Left renal pelvis (tissue), 4 donors: Measurements from ENCODE around the gene ACSM6. TPM values are rescaled to one million over a fixed set of nuclear protein-coding genes. Genes with fewer than 3 reads are reported as not detected.
A peak's percentile ranks its signal among the peaks of the same experiment; 100 is the strongest.
"Not testable (repeated sequence)": the region's sequence is repeated elsewhere in the genome, so short reads cannot be mapped to it uniquely, and the experiment has no call there.

ENCODE experiments used
- DNase-seq, 4 donors: peaks; one replicate each; pipeline ENCODE4 v3.0.0-alpha.2; 2013; ENCODE audit warnings: low read depth in 4 of 4, low spot score in 3 of 4
- polyA plus RNA-seq, 4 donors: library from polyadenylated mRNA; unstranded; fragments of 120-200 nt; gene quantifications; one replicate each; pipeline ENCODE4 v1.2.1, GENCODE V29; 2013; ENCODE audit not compliant: insufficient read length in 4 of 4

Gene ACSM6
- polyA plus RNA-seq = under 1 TPM; 0.16 to 0.50 (median 0.20) TPM

- no peak for DNase-seq
Measured at GRCh38 chr10:95193944-95194343, at the start of gene ACSM6. Gene ACSM6 (plus strand): TSS chr10:95194238. CDS start chr10:95194486, 248 bp downstream.

- DNase-seq = no peak
Measured at GRCh38 chr10:95168694-95169093, 25.3 kb upstream of the ACSM6 start.

- DNase-seq = no peak
Measured at GRCh38 chr10:95169522-95169921, 24.5 kb upstream of the ACSM6 start.

- no peak for DNase-seq
Measured at GRCh38 chr10:95170790-95171189, 23.2 kb upstream of the ACSM6 start.

DNA sequence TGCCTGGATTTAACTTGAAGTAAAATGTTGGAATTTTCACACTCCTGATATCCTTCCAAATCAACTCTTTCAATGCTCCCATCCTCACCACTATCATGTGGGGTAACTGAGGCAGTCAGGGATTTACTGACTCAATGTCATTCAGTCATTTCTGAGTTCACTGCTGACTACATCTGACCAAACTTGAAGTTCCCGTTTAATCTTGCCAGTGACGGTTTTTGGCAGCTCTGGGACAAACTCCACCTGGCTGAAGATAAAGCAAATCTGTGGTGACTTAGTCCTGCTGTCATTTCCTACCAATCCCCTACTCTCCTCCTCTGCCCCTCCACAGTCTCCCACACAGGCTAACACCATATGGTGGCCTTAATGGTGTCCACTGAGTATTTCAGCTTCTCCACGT lies 22.7 kb upstream of the ACSM6 start:
- DNase-seq = no peak

DNA sequence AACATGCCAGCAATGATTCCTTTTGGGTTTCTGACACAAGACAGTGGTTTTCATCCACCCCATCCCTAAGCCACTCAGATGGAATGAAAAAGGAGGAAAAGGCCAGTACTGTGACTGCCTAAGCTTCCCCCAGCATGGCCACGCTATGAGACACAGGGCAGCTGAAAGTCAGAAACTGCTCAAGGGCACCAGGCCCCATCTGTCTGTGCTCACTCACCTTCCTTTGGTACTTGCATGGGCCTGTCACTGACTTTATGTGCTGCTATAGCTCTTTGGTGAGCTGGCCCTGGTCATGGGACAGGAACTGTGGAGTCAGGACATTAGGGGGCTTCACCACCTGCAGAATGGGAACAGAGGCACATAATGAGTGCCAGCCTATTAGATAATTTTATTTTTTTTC lies 21.2 kb upstream of the ACSM6 start:
- no peak for DNase-seq

DNA sequence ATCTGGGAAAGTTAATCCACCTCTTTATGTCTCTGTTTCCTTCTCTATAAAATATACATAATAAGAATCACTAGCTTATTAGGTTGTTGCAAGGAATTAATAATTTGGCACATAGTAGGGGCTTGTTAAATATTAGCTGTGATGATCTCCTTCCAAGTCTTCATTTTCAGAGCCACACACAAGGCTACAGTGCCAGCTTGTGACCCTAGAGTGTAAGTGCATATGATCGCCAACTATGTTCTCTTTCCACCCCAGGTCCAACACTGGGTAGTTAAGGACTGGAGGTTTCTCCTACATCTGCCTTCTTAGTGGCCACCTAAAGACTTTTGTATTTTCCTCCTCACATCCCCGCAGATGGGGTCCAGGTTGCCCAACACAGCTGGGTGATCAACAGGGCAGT lies 17.9 kb upstream of the ACSM6 start:
- no peak for DNase-seq

DNA sequence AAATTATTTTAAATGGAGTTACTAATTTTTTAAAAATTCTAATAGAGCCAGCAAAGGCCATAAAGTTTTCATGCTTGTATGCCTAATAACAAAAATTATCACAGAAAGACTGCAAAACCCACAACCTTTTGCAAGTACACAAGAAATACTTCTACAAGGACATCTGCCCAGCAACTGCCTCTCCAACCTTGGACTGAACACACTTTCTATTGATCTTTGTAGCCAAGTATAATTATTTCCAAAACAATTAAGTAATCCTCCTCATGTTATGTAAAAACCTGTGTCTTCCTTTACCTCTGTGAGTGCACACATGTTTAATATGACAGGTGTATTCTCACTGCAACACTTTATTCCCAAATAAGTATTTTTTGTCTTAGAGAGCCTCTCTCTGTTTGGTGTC lies 16.6 kb upstream of the ACSM6 start:
- DNase-seq = no peak

DNA sequence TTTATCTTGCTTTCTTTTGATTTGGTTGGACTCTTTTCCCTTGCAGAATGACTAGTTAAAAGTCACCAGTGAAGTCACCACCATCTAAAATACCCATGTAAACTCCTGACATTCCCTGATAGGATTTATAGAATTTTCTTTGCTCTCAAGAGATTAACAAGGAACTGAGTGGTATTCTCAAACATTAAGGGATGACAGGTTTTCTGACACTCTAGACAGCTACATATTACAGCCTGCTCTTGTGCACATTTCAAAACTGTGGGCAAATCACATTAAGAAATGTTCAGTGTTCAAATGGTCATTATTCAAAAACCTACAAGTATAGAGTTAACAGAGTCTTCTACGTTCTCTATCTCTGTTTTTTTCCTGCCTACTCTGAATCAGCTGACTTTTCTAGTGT lies 15.8 kb upstream of the ACSM6 start:
- DNase-seq = no peak

GRCh38 chr10:95178797-95179196 lies 15.2 kb upstream of the ACSM6 start:
- DNase-seq = no peak

GRCh38 chr10:95181726-95182125 lies 12.3 kb upstream of the ACSM6 start:
- no peak for DNase-seq

DNA sequence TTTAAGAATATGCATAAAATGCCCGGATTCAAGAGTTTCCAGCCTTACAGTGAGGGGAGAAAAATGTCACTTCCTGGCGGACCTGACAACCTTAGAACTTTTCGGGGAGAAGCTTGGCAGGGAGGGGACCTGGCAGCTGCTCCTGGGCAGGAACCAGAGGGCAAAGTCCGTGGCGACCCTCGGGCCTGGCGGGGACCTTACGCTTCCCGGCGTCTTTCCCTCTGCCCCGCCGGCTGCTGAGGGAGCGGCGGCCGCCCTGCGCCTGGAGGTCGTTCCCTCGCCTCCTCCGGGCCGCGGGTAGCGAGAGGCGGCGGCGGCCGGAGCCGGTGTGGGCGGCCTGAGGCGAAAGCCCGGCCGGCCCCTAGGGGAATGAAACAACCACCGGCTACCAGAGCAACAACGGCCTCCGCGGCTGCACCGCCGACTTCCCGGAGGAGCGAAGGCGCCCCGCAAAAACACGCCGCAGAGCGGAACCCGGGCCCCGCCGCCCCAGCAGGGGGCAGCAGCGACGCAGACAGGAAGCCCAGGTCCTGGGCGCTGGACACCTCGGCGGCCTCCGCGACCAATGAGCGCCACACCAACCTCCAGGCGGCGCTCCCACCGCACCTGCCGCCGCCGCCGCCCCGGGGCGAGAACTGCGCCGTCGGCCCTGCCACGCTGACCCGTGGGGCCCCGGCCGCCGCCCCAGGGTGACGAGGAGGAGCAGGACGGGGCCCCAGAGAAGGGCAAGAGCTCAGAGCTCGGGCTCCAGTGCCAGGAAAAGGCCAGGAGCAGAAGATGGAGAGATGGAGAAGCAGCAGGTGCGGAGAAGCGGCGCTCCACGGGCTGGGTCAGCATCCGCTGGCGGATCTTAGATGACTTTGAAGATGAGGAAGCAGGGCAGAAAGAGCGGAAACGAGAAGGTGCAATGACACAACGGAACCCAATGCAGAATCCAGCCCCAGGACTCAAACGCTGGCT lies 10.5 kb upstream of the ACSM6 start:
- DNase-seq = peak; percentile 66 to 78 (median 74)

DNA sequence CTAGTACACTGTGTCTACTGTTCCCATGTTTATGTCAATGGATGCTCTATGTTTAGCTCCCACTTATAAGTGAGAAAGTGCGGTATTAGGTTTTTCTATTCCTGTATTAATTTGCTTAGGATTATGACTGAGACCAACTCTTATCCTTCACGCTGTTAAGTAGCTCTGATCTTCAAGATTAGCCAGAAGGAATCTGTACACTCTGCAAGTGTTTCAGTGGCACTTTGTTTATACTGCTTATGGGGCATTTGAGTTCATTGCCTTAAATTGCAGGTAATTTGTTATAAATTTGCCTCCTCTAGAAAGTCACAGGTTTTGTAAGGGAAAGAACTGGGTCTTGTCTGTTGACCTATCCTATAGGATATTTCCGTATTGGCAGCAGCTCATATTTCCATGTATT lies 6.4 kb upstream of the ACSM6 start:
- DNase-seq = no peak

DNA sequence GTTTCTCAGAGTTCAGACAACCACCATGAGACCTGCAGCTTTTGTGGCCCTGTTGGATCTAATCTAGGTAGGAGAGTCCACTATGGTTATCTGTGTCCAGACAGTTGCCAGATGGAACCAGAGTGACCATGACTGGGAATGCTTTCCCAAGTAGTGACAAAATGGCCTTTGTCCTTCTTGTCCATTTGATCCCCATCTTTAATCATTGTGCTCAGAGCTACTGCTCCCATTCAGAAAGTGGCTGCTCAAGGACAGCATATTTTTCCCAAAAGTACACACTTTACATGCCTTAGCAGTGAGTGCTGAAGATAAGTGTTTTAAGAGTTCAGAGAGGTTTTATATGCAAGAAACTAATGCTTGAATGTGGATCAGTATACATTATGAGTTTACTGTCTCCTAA lies 5.4 kb upstream of the ACSM6 start:
- DNase-seq = no peak

- no peak for DNase-seq
Measured at GRCh38 chr10:95196046-95196445, 2.0 kb downstream of the ACSM6 start.

DNA sequence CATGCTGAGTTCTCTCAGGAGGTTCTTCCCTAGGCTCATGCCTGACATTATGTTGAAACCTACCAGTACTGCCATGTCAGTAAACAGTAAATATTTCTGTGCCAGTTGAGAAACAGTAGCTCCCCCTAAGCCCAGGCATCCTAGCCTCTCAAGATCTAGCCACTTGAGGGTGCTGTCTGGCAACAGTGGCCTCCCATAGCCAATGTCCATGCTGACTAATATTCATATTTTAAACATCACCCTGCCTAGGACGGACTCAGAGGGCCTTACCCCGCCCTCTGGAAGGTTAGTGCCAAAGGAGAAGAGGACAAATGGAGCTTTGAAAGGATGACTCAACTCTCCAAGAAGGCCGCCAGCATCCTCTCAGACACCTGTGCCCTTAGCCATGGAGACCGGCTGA lies 7.7 kb downstream of the ACSM6 start:
- DNase-seq = no peak

- not testable (repeated sequence) for DNase-seq
Measured at GRCh38 chr10:95202865-95203264, 8.8 kb downstream of the ACSM6 start.

DNA sequence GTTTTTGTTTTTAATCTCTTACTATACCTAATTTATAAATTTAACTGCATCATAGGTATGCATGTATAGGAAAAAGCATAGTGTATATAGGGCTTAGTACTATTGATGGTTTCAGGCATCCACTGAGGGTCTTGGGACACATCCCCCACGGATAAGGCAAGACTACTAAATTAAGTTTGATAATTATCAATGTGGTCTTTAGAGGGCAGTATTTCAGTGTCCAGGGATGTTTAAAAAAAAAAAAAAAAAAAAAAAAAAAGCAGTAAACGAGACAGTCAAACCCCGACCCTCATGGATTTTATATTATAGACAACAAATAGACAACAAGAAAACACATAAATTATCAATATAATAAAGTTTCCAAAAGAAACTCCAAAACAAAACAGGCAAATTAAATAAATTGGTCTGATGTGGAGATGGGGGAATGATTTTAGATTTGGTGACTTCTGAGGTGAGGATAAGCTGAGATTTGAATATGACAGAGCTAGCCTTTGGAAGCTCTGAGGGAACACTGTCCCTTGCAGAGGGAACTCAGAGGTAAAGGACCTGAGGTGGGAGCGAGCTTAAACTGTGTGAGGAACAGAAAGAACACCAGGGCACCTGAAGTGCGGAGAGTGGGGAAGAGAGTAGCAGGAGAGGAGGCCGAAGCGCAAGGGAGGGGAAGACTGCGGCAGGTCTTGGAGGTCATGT lies 14.8 kb downstream of the ACSM6 start:
- DNase-seq = no peak

- DNase-seq = no peak
Measured at GRCh38 chr10:95209509-95210127, 15.6 kb downstream of the ACSM6 start.

GRCh38 chr10:95211606-95212279 lies 17.7 kb downstream of the ACSM6 start:
- no peak for DNase-seq

DNA sequence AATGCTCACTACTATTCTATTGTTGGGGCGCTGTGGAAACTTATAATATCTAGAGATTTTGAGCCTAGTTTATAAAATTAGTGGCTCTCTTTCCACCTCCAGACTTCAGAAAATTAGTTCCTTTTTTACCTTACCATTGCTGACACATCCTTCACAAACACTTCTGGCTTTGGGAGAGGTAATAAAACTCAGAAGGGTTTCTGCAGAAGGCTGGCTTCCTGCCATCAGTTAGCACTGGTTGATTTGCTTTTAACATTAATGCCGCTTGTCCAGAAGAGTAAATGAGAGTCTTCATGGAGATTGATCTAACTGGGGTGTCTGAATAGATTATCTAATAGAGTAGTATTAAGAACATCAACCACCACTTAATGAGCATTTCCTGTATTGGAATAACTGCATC lies 20.3 kb downstream of the ACSM6 start:
- no peak for DNase-seq
